ENCODE data around the gene DUSP10. TPM values are rescaled to one million over a fixed set of nuclear protein-coding genes. Genes with fewer than 3 reads are reported as not detected.

Gene DUSP10
- total RNA-seq, 3 donors from 2014 or later, result 1.9 to 27.2 (median 4.3) TPM

DNA sequence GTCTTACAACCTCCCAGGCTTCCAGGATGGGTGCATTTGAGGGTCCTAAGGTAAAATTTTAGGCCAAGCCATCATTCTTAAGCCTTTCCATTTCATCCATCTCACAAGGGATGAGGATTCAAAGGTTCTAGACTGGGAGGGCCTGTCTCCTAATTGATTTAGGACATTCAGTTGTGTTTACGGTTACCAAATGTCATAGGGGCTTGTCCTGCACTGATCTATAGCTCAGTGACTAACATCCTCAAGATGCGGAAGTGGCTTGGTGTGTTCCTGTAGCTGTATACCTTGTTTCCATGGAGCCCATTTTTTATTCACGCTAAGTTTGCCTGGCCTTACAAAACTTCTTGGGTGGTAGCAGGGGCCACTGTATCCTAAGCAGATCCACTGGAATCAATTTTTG lies 52.8 kb downstream of the DUSP10 start:
- H3K9me3 ChIP-seq, result no peaks in the 10 kb centered on the region
- TF ChIP-seq, protein P1, sequence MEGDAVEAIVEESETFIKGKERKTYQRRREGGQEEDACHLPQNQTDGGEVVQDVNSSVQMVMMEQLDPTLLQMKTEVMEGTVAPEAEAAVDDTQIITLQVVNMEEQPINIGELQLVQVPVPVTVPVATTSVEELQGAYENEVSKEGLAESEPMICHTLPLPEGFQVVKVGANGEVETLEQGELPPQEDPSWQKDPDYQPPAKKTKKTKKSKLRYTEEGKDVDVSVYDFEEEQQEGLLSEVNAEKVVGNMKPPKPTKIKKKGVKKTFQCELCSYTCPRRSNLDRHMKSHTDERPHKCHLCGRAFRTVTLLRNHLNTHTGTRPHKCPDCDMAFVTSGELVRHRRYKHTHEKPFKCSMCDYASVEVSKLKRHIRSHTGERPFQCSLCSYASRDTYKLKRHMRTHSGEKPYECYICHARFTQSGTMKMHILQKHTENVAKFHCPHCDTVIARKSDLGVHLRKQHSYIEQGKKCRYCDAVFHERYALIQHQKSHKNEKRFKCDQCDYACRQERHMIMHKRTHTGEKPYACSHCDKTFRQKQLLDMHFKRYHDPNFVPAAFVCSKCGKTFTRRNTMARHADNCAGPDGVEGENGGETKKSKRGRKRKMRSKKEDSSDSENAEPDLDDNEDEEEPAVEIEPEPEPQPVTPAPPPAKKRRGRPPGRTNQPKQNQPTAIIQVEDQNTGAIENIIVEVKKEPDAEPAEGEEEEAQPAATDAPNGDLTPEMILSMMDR (IDR thresholded peaks at IDR 0.05), result no peak
- ATAC-seq, result no peak

GRCh38 chr1:221688488-221688843 lies 53.4 kb downstream of the DUSP10 start:
- Histone ChIP-seq H3K9me3 (no peaks in the 10 kb centered on the region), H3K4me1 (ENCODE audit: low read depth) (no peaks in the 10 kb centered on the region), H3K36me3 (ENCODE audit: low read depth) (no peaks in the 10 kb centered on the region), H3K4me3 (no peak overlapping the region)
- ATAC-seq (no peak), DNase-seq (no peak)
- intact Hi-C loops (cut with DNase I, micrococcal nuclease), result no loop called here
- TF ChIP-seq, protein P1 (IDR thresholded peaks at IDR 0.05), result no peak

More for the DNA sequence above, 52.8 kb downstream of the DUSP10 start:
- no peak overlapping the region for H3K4me3 ChIP-seq
- no peak for DNase-seq
- H3K4me1 ChIP-seq (ENCODE audit: low read depth), result no peaks in the 10 kb centered on the region
- H3K36me3 ChIP-seq (ENCODE audit: low read depth), result no peaks in the 10 kb centered on the region
- intact Hi-C loops (cut with DNase I, micrococcal nuclease), result no loop called here

DNA sequence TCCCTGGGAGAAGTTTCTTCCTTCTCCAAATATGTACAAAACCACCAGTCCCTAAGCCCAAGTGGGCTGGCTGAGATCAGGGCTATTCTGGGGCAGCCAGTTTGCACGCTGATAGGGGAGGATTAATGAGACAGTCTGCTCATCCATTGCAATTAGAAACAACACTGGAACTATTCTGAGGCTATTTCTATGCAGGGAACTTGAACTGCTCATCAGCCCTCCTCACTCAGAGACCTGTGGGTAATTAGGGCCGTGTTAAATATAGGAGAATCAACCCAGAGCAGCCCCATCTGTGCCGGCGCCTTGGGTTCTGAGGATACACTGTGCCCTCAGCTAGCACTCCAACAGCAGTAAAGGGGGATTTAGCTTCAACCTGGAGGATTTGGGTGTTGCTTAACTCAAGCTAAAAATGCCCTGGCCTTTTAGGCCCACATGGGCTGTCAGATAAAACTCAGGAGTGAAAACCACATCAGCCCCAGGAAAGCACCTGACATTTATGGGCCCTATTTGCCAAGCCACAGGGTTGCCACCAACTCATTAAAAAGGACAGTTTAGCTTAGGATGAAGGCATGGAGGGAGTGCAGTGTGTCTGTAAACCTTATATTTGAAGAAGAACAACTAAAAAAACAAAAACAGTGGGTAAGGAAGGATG lies 53.9 kb downstream of the DUSP10 start:
- H3K9me3 ChIP-seq, result no peaks in the 10 kb centered on the region
- DNase-seq, result no peak
- no peak for ATAC-seq
- no peak overlapping the region for H3K4me3 ChIP-seq
- no peaks in the 10 kb centered on the region for H3K36me3 ChIP-seq (ENCODE audit: low read depth)
- TF ChIP-seq, protein P1 (IDR thresholded peaks at IDR 0.05), result no peak
- H3K4me1 ChIP-seq (ENCODE audit: low read depth), result no peaks in the 10 kb centered on the region
- intact Hi-C loops (cut with DNase I, micrococcal nuclease), result no loop called here

GRCh38 chr1:221683681-221684080 lies 58.2 kb downstream of the DUSP10 start:
- TF ChIP-seq, protein P1 (IDR thresholded peaks at IDR 0.05), result no peak
- Histone ChIP-seq H3K4me1 (ENCODE audit: low read depth) (no peaks in the 10 kb centered on the region), H3K9me3 (no peaks in the 10 kb centered on the region), H3K4me3 (no peak overlapping the region), H3K36me3 (ENCODE audit: low read depth) (no peaks in the 10 kb centered on the region)
- DNase-seq (no peak), ATAC-seq (no peak)
- intact Hi-C loops (cut with DNase I, micrococcal nuclease), result no loop called here

DNA sequence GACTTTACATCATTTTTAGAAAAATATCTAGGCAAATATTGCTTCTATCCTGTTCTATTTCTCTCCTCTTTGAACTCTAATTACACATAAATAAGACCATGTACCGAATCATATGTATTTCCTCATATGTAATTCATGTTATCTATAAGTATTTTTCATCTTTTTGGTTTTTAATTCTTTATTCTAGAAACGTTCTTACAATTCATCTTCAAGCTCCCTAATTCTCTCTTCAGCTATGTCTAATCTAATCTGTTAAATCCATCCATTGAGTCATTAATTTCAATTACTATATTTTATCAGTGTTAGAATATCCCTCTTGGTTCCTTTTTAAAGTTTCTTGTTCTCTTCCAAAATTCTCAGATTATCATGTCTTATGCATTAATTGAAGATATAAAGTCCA lies 61.8 kb downstream of the DUSP10 start:
- TF ChIP-seq, protein P1 (IDR thresholded peaks at IDR 0.05), result no peak
- H3K4me3 ChIP-seq, result no peak overlapping the region
- H3K36me3 ChIP-seq (ENCODE audit: low read depth), result no peaks in the 10 kb centered on the region
- no peaks in the 10 kb centered on the region for H3K4me1 ChIP-seq (ENCODE audit: low read depth)
- intact Hi-C loops (cut with DNase I, micrococcal nuclease), result no loop called here
- ATAC-seq (no peak), DNase-seq (no peak)
- H3K9me3 ChIP-seq, result no peaks in the 10 kb centered on the region

GRCh38 chr1:221678014-221678413 lies 63.9 kb downstream of the DUSP10 start:
- Histone ChIP-seq H3K4me1 (ENCODE audit: low read depth) (no peaks in the 10 kb centered on the region), H3K9me3 (no peaks in the 10 kb centered on the region), H3K36me3 (ENCODE audit: low read depth) (no peaks in the 10 kb centered on the region), H3K4me3 (no peak overlapping the region)
- ATAC-seq (no peak), DNase-seq (no peak)
- intact Hi-C loops (cut with DNase I, micrococcal nuclease), result no loop called here
- TF ChIP-seq, protein P1 (IDR thresholded peaks at IDR 0.05), result no peak

Data from mucosa of descending colon (tissue), 3 donors.